GM11168 (cell line): ENCODE data around the gene DLG2.

Source experiments
- in situ Hi-C: fragments of 300-500 bp; cut with MboI; formaldehyde crosslinking; loops from one replicate; pipeline ENCODE4 v1.12.0; 2022; ENCODE audit warnings: low sequenced_read_pairs; ENCODE audit not compliant: unreplicated experiment

The DLG2 gene

GRCh38 chr11:83895516-83895915 lies 1731.6 kb downstream of the DLG2 start:
- in situ Hi-C loops, result no loop called here

- in situ Hi-C loops, result no loop called here
Observed at GRCh38 chr11:83881428-83881827, 1745.7 kb downstream of the DLG2 start.

DNA sequence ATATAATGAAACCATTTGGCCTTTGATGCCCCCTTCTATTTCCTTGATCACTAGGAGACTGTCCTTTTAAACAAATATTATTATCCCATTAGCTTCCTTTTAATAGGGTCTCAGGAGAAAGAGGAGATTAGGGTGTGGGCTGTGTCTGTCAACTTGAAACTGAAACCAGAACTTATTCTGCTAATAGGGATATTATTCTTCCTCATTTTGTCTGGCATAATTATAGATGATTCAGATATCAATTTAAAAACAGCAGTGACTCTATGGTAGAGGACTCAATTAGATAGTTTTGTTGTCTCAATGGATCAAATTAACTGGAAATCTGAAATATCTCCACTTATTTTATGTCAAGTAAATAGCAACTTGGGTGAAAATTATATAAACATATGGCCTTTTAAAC lies 1756.1 kb downstream of the DLG2 start:
- in situ Hi-C loops, result no loop called here

DNA sequence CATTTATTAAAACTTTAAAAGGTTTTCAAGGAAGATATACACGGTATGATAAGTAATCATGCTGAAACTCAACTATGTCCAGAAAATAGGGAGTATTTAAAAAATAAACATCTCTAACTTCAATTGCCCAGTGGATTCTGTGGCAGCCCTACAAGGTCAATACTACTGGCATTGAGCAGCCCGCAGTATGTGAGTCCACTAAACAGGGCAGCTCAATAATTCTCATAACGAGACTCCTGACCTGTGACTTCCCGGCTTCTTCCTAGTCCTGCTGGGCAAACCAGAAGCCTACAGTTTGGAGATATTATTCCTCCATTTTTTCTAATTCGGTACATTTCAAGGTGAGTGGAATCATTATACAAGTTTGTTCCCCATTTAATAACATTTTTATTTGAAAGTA lies 1760.5 kb downstream of the DLG2 start:
- in situ Hi-C loops, result no loop called here

DNA sequence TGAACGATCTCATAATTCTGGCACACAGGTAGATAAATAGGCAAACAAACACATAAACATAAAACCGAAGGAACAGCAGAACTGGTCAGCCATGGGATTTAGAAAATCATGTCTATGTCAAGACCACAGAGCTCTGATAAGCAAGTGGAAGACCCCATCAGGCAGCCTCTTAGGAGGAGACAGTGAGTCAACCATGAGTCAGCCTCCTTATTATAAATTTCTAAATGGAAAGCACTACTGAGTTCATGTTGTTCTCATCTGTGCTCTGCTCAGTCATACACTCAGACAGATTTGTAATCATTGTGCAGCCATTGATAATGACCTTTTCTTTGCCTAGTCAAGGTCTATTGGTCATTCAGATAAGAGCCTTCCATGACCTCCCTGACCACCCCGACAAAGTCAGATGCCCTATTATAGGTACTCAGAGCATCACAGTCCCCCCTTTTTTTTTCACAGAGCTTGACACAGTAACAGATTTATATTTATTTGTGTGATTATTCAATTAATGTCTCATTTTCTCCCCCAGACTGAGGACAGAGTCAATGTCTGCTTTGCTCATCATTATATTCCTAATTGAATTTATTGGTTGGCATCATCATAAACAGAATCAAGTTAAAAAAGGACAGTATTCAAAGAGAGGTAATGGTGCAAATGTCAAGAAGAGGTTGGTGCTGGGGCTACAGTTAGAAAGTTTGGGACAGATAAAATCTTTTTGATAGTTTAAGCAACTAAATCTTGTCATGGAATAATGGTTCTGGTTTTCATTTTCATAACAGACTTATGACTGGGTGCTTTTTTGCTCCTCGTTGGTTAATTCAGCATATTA lies 1761.3 kb downstream of the DLG2 start:
- in situ Hi-C loops, result no loop called here

DNA sequence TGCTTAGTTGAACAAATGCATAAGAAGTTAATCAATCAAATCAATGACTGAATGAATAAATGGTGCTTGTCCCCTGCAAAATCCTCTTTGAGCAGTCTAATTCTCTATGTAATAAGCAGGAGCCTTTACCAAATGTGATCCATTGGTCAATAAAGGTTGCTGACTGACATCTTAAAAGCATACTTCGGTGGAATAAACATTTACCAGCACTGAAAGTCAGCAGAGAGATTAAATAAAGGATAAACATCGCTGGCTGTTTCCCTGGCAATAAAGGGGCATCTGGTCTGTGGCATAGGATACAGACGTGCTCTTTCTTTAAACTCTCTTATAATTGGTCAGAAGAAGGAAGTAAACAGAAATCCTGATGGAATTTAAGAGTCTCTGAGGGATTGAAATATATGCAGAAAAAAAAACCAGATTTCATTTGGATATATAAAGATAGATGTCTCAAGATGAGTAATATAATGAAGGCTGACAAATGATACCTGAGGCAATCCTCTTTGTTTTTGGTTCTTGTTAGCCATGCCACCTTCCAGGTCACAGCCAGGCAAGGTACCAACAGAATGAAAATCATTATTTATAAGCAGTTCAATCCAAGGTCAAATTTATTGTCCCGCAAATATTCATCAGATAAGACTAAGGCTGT lies 1762.6 kb downstream of the DLG2 start:
- in situ Hi-C loops, result no loop called here

GRCh38 chr11:83863272-83863671 lies 1763.9 kb downstream of the DLG2 start:
- in situ Hi-C loops, result no loop called here

GRCh38 chr11:83862691-83863090 lies 1764.5 kb downstream of the DLG2 start:
- in situ Hi-C loops, result no loop called here

DNA sequence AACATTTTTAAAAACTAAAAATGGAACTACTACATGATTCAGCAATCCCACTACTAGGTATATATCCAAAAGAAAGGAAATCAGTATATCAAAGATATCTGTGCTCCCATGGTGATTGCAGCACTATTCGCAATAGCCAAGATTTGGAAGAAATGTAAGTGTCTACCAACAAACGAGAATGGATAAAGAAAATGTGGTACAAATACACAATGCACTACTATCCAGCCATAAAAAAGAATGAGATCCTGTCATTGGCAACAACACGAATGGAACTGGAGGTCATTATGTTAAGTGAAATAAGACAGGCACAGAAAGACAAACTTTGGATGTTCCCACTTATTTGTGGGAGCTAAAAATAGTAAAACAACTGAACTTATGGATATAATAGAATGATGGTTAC lies 1765.1 kb downstream of the DLG2 start:
- in situ Hi-C loops, result no loop called here

GRCh38 chr11:83858694-83859093 lies 1768.5 kb downstream of the DLG2 start:
- in situ Hi-C loops, result no loop called here

- in situ Hi-C loops, result no loop called here
Observed at GRCh38 chr11:83855237-83855636, 1771.9 kb downstream of the DLG2 start.

- in situ Hi-C loops, result no loop called here
Observed at GRCh38 chr11:83852775-83853442, 1774.2 kb downstream of the DLG2 start.

GRCh38 chr11:83852012-83852411 lies 1775.1 kb downstream of the DLG2 start:
- in situ Hi-C loops, result no loop called here

DNA sequence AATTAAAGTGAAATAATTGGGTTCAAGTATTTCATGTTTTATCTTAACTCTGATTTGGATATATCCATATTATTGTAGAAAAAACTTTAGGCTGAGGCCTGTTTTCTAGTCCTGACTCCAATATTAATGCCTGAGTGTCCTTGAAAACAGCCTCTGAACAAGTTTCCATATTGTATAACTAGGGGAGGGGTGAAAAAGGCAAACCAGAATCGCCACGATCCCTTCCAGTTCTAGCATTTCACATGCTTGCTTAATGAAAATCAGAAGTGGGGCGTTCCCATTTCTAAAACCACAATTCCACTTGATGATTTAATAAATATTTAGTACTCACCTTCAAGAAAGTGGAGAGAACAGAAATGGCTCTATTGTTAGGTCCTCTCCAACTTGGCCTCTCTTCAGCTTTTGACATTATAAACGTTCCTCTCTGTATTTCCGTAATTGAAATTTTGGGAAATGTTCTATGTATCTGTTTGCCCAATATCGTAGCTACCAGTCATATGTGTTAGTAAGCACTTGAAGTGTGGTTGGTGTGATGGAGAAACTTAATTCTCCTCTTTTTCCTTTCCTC lies 1779.6 kb downstream of the DLG2 start:
- in situ Hi-C loops, result loop anchor here (25.0 kb wide), 1 partner anchor 715 kb away; no protein-coding TSS in a partner anchor

- in situ Hi-C loops, result loop anchor here (25.0 kb wide), 1 partner anchor 717 kb away; no protein-coding TSS in a partner anchor
Observed at GRCh38 chr11:83845797-83846196, 1781.3 kb downstream of the DLG2 start.

- in situ Hi-C loops, result loop anchor here (25.0 kb wide), 1 partner anchor 722 kb away; no protein-coding TSS in a partner anchor
Observed at GRCh38 chr11:83840326-83840725, 1786.8 kb downstream of the DLG2 start.

GRCh38 chr11:83836883-83837654 lies 1790.1 kb downstream of the DLG2 start:
- in situ Hi-C loops, result loop anchor here (10.0 to 25.0 kb wide), 2 partner anchors 428 to 725 kb away; no protein-coding TSS in a partner anchor

DNA sequence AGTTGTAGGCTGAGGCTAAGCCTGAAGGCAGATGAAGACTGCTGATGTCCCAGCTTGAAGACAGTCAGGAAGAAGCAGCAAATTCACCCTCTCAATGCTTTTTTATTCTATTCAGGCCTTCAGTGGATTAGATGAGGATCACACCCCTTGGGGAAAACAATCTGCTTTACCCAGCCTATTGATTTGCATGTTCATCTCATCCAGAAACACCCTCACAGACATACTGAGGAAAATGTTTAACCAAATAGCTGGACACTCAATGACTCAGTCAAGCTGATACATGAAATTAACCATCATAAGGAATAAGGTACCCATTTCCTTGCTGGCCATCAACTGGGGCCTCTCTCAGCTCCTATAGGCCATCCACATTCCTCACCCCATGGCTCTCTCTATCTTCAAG lies 1791.1 kb downstream of the DLG2 start:
- in situ Hi-C loops, result loop anchor here (10.0 to 25.0 kb wide), 2 partner anchors 429 to 726 kb away; no protein-coding TSS in a partner anchor

DNA sequence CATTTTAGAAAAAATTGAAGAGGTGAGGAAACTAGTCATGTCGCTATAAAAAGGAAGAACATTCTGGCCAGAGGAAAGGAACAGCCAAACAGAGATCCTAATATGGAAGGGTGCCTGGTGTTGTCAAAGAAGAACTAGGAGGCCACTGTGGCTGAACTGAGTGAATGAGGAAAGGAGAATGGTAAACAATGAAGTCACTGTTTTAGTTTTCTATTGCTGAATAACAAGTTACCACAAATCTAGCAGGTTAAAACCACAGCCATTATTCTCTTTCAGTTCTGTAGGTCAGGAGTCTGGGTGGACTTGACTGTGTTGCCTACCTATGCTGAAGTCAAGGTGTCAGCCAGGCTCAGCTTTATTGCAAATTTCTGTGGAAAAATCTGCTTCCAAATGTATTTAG lies 1791.7 kb downstream of the DLG2 start:
- in situ Hi-C loops, result loop anchor here (10.0 to 25.0 kb wide), 2 partner anchors 429 to 727 kb away; no protein-coding TSS in a partner anchor

DNA sequence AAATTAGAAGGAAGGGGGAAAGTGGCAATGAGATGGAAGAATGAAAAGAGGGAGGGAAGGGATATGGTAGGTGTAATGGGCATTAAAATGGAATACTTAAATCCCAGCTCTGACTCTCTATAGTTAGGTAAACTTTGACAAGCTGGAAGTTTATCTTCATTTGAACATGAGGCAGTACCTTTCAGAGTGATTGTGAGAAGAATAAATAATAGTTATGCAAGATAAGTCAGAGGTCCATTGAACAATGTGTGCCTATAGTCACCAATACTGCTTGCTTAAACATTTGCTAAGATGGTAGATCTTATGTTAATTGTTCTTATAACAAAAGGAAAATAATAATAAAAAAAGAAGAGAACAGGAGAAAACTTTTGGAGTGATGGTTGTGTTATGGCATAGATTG lies 1795.2 kb downstream of the DLG2 start:
- in situ Hi-C loops, result loop anchor here (10.0 to 25.0 kb wide), 2 partner anchors 433 to 730 kb away; no protein-coding TSS in a partner anchor
